ENCODE data around the gene SLC2A6. TPM values are rescaled to one million over a fixed set of nuclear protein-coding genes. Genes with fewer than 3 reads are reported as not detected.

Gene SLC2A6
- total and polyA plus RNA-seq, 11 donors = 1.8 to 10.4 (median 3.2) TPM

DNA sequence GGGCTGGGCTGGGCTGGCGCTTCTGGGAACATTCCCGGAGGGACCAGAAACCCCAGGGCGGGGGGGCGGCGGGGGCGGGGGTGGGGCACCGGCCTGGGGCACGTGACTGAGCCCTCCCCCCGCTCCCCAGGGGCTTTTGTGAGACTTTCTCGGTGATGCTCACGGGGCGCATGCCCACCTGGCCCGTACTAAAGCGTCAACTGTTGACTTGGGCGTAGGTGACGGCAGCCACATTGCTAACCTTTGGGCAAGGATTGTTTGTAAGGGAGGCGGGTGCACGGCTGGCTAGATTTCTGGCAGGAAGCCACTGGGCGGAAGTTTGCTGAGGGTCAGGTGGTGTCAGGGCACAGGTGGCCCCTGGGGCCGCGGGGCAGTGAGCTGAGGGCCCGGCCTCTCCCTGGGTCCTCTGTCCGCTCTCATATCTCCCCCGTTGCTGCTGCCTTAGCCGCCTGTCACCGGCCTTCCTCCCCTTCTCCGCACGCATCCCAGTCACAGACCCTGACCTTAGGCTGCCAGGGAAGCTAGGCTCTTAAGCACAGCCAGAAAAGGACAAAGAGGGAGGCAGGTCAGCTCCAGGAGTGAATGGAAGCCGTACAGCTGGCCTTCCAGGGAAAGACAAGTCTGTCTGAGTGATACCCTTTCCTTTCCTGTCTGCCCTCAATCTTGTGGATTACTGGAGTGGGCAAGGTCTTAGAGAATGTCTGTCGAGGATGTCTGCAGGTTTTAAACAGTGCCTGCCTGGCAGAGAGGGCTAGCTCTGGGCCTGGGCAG, 18.3 kb downstream of the SLC2A6 start:
- peak in 3 of 4 donors; percentile 1 to 35 (median 16) for ATAC-seq
- intact Hi-C loops (cut with DNase I) = loop anchor here in 3 of 10 donors (2.0 to 10.0 kb wide), 3 partner anchors 18 to 46 kb away; partner anchors contain the start of genes REXO4 (in 2 of the 3) and SLC2A6 (in 1 of the 3)
- 13 to 29% (median 17%) methylated on average over 10 to 30 of the region's 30 CpGs for WGBS, 4 donors

DNA sequence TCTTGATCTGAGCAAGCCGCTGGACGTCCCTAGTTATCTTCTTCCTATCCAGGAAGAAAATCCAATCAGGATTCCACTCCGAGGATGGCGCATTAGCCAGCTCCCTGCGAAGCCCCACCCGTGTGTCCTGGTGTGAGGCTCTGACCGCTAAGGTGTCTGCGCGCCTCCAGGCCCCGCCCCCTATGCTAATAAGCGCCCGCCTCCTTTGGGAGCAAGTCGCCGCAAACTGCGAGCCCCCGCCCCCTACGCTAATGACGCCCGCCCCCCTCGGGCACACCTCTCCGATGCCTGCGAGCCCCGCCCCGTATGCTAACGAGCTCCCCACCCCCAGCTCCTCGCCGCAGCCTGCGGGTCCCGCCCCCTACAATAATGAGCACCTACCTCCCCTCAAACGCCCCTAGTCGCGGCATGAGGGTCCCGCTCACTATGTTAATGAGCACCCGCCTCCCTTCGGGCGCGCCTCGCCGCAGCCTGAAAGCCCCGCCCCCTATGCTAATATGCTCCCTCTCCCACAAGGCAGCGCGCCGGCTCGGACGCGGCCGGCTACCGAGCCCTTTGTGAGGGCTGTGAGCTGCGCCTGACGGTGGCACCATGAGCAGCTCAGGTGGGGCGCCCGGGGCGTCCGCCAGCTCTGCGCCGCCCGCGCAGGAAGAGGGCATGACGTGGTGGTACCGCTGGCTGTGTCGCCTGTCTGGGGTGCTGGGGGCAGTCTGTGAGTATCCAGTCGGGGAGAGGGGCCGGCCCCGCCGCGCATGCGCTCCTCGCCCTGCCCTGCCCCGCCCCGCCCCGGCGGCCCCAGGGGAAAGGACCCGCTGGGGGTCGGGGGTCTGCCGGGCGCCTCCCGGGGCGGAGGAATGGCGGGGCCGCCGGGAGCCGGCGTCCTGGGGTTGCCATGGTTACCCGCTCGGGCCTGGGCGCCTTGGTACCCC, 19.2 kb downstream of the SLC2A6 start, which contains the start of gene CACFD1:
Gene CACFD1 (plus strand): TSS at position 503 of the 929 bp plus-strand sequence. CDS start 89 bp downstream, at position 592.
- peaks cover 0 to 8% (median 0%) of the 10 kb centered on the region in 9 donors for H3K36me3 ChIP-seq
- H3K4me3 ChIP-seq = peak within 1 kb of the TSS; percentile 56 to 97 (median 84)
- no peaks in the 10 kb centered on the region for H3K9me3 ChIP-seq
- 0 to 2% (median 1%) methylated on average over 30 to 86 of the region's 86 CpGs for WGBS, 4 donors
- ATAC-seq = peak; percentile 93 to 96 (median 94)
- peak in 1 of 2 donors; percentile 76 for TF ChIP-seq POLR2A (IDR thresholded peaks at IDR 0.05)
- TF ChIP-seq, protein P1, sequence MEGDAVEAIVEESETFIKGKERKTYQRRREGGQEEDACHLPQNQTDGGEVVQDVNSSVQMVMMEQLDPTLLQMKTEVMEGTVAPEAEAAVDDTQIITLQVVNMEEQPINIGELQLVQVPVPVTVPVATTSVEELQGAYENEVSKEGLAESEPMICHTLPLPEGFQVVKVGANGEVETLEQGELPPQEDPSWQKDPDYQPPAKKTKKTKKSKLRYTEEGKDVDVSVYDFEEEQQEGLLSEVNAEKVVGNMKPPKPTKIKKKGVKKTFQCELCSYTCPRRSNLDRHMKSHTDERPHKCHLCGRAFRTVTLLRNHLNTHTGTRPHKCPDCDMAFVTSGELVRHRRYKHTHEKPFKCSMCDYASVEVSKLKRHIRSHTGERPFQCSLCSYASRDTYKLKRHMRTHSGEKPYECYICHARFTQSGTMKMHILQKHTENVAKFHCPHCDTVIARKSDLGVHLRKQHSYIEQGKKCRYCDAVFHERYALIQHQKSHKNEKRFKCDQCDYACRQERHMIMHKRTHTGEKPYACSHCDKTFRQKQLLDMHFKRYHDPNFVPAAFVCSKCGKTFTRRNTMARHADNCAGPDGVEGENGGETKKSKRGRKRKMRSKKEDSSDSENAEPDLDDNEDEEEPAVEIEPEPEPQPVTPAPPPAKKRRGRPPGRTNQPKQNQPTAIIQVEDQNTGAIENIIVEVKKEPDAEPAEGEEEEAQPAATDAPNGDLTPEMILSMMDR (IDR thresholded peaks at IDR 0.05) = no peak
- H3K27me3 ChIP-seq = no peaks in the 10 kb centered on the region
- H3K27ac ChIP-seq = peak within 1 kb of the TSS; percentile 81 to 98 (median 92)
- H3K4me1 ChIP-seq = peaks cover 0 to 21% (median 13%) of the 10 kb centered on the region in 12 donors
- intact Hi-C loops (cut with DNase I) = loop anchor here in 4 of 10 donors (2.0 to 10.0 kb wide), 4 partner anchors 19 to 83 kb away; partner anchors contain the start of genes REXO4 (in 2 of the 4), SLC2A6 (in 2 of the 4), STKLD1 (in 1 of the 4) and SURF4 (in 1 of the 4)
- peak; percentile 95 to 97 (median 97) for DNase-seq

More for the DNA sequence above, 18.3 kb downstream of the SLC2A6 start:
- Histone ChIP-seq H3K36me3 (peaks cover 0 to 13% (median 3%) of the 10 kb centered on the region in 9 donors), H3K4me3 (peak overlapping the region; percentile 56 to 97 (median 84)), H3K9me3 (no peaks in the 10 kb centered on the region), H3K4me1 (peaks cover 0 to 21% (median 13%) of the 10 kb centered on the region in 12 donors), H3K27me3 (no peaks in the 10 kb centered on the region), H3K27ac (peak overlapping the region; percentile 81 to 98 (median 92))
- peak in 2 of 5 donors; percentile 45 to 49 for DNase-seq
- TF ChIP-seq, protein P1 (IDR thresholded peaks at IDR 0.05) = no peak
- no peak for TF ChIP-seq POLR2A (IDR thresholded peaks at IDR 0.05)

DNA sequence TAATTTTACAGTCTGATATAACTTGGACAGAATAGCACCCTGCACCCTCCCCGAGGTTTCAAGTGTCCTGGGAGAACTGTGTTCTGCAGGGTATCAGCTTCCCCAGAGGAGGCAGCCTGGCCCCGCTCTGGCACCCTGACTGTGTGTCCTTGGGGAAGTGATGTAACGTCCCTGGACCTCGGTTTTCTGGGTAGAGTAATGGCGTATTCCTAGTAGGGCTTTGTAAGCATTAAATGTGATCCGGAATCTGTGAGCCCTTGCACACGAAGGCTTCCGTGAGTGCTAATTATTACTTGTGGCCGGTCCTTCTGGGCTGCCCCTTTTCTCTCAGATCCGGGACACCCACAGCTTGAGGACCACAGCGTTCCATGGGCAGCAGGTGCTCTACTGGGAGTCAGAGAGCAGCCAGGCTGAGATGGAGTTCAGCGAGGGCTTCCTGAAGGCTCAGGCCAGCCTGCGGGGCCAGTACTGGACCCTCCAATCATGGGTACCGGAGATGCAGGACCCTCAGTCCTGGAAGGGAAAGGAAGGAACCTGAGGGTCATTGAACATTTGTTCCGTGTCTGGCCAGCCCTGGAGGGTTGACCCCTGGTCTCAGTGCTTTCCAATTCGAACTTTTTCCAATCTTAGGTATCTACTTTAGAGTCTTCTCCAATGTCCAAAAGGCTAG, 20.1 kb downstream of the SLC2A6 start:
- 70 to 74% (median 71%) methylated on average over 13 to 16 of the region's 16 CpGs for WGBS, 4 donors
- peak overlapping the region in 7 of 12 donors; percentile 85 to 94 (median 93) for H3K27ac ChIP-seq
- DNase-seq (peak in 1 of 5 donors; percentile 51), ATAC-seq (no peak)
- H3K9me3 ChIP-seq = no peaks in the 10 kb centered on the region
- TF ChIP-seq POLR2A (IDR thresholded peaks at IDR 0.05) = no peak
- TF ChIP-seq, protein P1 (IDR thresholded peaks at IDR 0.05) = no peak
- peaks cover 0 to 6% (median 0%) of the 10 kb centered on the region in 9 donors for H3K36me3 ChIP-seq
- H3K27me3 ChIP-seq = no peaks in the 10 kb centered on the region
- peaks cover 0 to 21% (median 13%) of the 10 kb centered on the region in 12 donors for H3K4me1 ChIP-seq
- peak overlapping the region in 11 of 12 donors; percentile 66 to 97 (median 84) for H3K4me3 ChIP-seq
- intact Hi-C loops (cut with DNase I) = loop anchor here in 2 of 10 donors (2.0 kb wide), 2 partner anchors 20 to 82 kb away; partner anchors contain the start of genes SLC2A6 (in 1 of the 2), STKLD1 (in 1 of the 2) and SURF4 (in 1 of the 2)

Data from heart left ventricle (tissue), 16 donors.